ENCODE data around the gene NPR3. TPM values are rescaled to one million over a fixed set of nuclear protein-coding genes. Genes with fewer than 3 reads are reported as not detected.

Gene NPR3
- total RNA-seq, 1 experiment from 2014 or later = 2.2 TPM

DNA sequence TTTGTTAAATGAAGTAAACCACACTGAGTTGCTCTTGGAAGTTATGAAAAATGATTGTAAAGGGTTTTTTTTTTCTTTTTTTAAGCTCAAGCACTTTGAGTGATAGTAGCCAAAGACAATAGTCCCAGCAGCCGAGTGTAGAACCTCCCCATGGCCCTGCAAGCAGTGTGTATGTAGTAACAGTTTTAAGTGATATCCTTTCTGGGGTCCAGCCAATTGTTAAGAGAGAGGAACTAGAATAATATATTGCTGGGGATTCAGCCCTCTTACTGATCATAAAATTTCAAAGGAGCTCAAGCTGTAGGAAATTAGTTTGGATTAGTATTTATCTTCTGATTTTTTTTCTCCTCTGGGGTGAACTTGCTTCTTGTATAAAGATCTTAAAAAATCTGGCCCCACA lies 43.2 kb downstream of the NPR3 start:
- Histone ChIP-seq H4K20me1 (ENCODE audit: insufficient read depth) (no peaks in the 10 kb centered on the region), H3K27ac (no peak overlapping the region), H3K4me2 (no peak overlapping the region), H3K4me3 (no peak overlapping the region), H3K4me1 (replicated peaks; ENCODE audit: insufficient read depth) (0 out of 2 replicates have a peak, but pooled peaks cover 7% of the 10 kb centered on the region), H3K27me3 (ENCODE audit: insufficient read depth, low read depth) (no peaks in the 10 kb centered on the region), H3K79me2 (ENCODE audit: low read depth) (no peaks in the 10 kb centered on the region), H2AFZ (no peak overlapping the region), H3K9me2 (ENCODE audit: insufficient read depth) (no peaks in the 10 kb centered on the region), H3F3A (ENCODE audit: insufficient read depth, low read depth) (no peaks in the 10 kb centered on the region), H3K9me3 (ENCODE audit: insufficient read depth, low read depth) (no peaks in the 10 kb centered on the region; the same call in 1 of the 2 replicates), H3K36me3 (ENCODE audit: low read depth) (no peaks in the 10 kb centered on the region)
- ChIA-PET CTCF (interaction anchor here (0.6 kb wide), 1 partner anchor 171 kb away, joined by 4 read pairs; no protein-coding TSS in a partner anchor), POLR2A (ENCODE audit: unreplicated experiment) (no interaction called here)
- TF ChIP-seq EZH2 (IDR thresholded peaks at IDR 0.05; ENCODE audit: low read depth) = no peak
- TF ChIP-seq, protein P1, sequence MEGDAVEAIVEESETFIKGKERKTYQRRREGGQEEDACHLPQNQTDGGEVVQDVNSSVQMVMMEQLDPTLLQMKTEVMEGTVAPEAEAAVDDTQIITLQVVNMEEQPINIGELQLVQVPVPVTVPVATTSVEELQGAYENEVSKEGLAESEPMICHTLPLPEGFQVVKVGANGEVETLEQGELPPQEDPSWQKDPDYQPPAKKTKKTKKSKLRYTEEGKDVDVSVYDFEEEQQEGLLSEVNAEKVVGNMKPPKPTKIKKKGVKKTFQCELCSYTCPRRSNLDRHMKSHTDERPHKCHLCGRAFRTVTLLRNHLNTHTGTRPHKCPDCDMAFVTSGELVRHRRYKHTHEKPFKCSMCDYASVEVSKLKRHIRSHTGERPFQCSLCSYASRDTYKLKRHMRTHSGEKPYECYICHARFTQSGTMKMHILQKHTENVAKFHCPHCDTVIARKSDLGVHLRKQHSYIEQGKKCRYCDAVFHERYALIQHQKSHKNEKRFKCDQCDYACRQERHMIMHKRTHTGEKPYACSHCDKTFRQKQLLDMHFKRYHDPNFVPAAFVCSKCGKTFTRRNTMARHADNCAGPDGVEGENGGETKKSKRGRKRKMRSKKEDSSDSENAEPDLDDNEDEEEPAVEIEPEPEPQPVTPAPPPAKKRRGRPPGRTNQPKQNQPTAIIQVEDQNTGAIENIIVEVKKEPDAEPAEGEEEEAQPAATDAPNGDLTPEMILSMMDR (conservative IDR thresholded peaks at IDR 0.05) = no peak
- no peak for DNase-seq
- intact Hi-C loops (cut with micrococcal nuclease; ENCODE audit: unreplicated experiment) = no loop called here
- BruUV-seq (replicated peaks) = no TSS peak

DNA sequence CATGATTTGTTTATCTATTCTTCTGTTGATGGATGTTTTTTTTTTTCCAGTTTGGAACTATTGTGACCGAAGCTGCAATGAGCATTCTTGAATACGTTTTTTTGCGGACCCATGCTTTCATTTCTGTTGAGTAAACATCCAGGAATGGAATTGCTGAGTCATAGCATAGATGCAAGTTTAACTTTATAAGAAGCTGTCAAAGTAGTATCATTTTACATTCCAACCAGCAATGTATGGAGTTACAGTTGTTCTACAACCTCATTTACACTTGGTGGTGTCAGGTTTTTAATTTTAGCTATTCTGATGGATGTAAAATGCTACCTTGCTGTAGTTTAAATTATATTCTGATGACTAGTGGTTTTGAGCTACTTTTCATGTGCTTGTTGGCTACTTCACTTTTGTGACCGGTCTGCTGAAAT lies 49.0 kb downstream of the NPR3 start:
- Histone ChIP-seq H3K79me2 (ENCODE audit: low read depth) (no peaks in the 10 kb centered on the region), H3K27me3 (ENCODE audit: insufficient read depth, low read depth) (no peaks in the 10 kb centered on the region), H3K27ac (peak overlapping the region; percentile 53), H3K9me2 (ENCODE audit: insufficient read depth) (no peaks in the 10 kb centered on the region), H3K9me3 (ENCODE audit: insufficient read depth, low read depth) (peaks cover 5% of the 10 kb centered on the region), H3K36me3 (ENCODE audit: low read depth) (no peaks in the 10 kb centered on the region), H2AFZ (no peak overlapping the region), H3K4me3 (peak overlapping the region; percentile 23; the same call in 1 of the 2 replicates), H4K20me1 (ENCODE audit: insufficient read depth) (no peaks in the 10 kb centered on the region), H3K4me1 (replicated peaks; ENCODE audit: insufficient read depth) (peaks cover 17% of the 10 kb centered on the region), H3F3A (ENCODE audit: insufficient read depth, low read depth) (peaks cover 7% of the 10 kb centered on the region; the same call in 1 of the 2 replicates), H3K4me2 (peak overlapping the region; percentile 51)
- DNase-seq = peak; percentile 38 to 73
- TF ChIP-seq, protein P1 (conservative IDR thresholded peaks at IDR 0.05) = no peak
- TF ChIP-seq EZH2 (IDR thresholded peaks at IDR 0.05; ENCODE audit: low read depth) = no peak
- POLR2A ChIA-PET (ENCODE audit: unreplicated experiment) = interaction anchor here (0.5 to 0.7 kb wide), 5 partner anchors 25 to 584 kb away, joined by 3 to 9 read pairs (median 5); no protein-coding TSS in a partner anchor
- no TSS peak for BruUV-seq (replicated peaks)
- CTCF ChIA-PET = interaction anchor here (0.5 to 1.0 kb wide), 4 partner anchors 84 to 609 kb away, joined by 3 read pairs; no protein-coding TSS in a partner anchor
- intact Hi-C loops (cut with micrococcal nuclease; ENCODE audit: unreplicated experiment) = loop anchor here (1.0 kb wide), 3 partner anchors 8 to 92 kb away; no protein-coding TSS in a partner anchor

DNA sequence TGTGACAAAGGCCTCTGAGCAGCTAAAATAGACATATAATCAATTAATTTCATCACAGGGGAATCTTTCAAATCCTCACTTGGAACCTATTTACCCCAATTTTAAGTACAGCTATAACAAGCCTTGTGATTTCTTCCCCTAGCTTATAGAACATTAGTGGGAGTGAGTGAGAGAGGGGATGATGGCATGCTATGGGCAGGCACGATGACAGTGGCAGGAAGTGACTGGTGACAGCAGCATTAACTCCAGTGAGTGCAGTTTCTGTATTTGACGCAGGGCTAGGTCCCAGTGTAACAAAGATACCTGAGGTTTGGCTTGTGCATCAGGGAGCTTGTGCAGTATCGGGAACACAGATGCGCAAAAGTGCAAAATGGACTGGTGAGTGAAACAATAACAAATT lies 54.1 kb downstream of the NPR3 start:
- no peak for DNase-seq
- Histone ChIP-seq H3K27ac (no peak overlapping the region), H3K4me1 (replicated peaks; ENCODE audit: insufficient read depth) (peaks cover 26% of the 10 kb centered on the region), H3K9me3 (ENCODE audit: insufficient read depth, low read depth) (peaks cover 5% of the 10 kb centered on the region), H3K4me2 (no peak overlapping the region), H3F3A (ENCODE audit: insufficient read depth, low read depth) (peaks cover 10% of the 10 kb centered on the region; the same call in 1 of the 2 replicates), H4K20me1 (ENCODE audit: insufficient read depth) (no peaks in the 10 kb centered on the region), H3K27me3 (ENCODE audit: insufficient read depth, low read depth) (no peaks in the 10 kb centered on the region), H3K4me3 (no peak overlapping the region), H3K9me2 (ENCODE audit: insufficient read depth) (no peaks in the 10 kb centered on the region), H2AFZ (no peak overlapping the region), H3K79me2 (ENCODE audit: low read depth) (no peaks in the 10 kb centered on the region), H3K36me3 (ENCODE audit: low read depth) (no peaks in the 10 kb centered on the region)
- no TSS peak for BruUV-seq (replicated peaks)
- POLR2A ChIA-PET (ENCODE audit: unreplicated experiment) = no interaction called here
- intact Hi-C loops (cut with micrococcal nuclease; ENCODE audit: unreplicated experiment) = loop anchor here (5.0 kb wide), 2 partner anchors 77 to 637 kb away; no protein-coding TSS in a partner anchor
- TF ChIP-seq EZH2 (IDR thresholded peaks at IDR 0.05; ENCODE audit: low read depth) = no peak
- TF ChIP-seq, protein P1 (conservative IDR thresholded peaks at IDR 0.05) = no peak
- CTCF ChIA-PET = no interaction called here
